Fibroblast of lung (primary cell): ENCODE results near the gene SERPINB12.

Experiments used
- EZH2 ChIP-seq: IDR thresholded peaks from 2 replicates; pipeline ENCODE4 v1.5.1; 2012; ENCODE audit warnings: low read length, control low read depth, mild to moderate bottlenecking; ENCODE audit errors: missing control alignments
- TF ChIP-seq, protein P1 (sequence below), 2 donors: IDR thresholded peaks in 1 of 2; conservative IDR thresholded peaks in 1 of 2; 1 replicate in 1 of 2; 2 replicates in 1 of 2; pipeline ENCODE4 v1.5.1; 2011 to 2012; ENCODE audit warnings: low read length in 2 of 2, control low read depth in 1 of 2, inconsistent platforms in 1 of 2, low read depth in 1 of 2, mild to moderate bottlenecking in 1 of 2

DNA sequence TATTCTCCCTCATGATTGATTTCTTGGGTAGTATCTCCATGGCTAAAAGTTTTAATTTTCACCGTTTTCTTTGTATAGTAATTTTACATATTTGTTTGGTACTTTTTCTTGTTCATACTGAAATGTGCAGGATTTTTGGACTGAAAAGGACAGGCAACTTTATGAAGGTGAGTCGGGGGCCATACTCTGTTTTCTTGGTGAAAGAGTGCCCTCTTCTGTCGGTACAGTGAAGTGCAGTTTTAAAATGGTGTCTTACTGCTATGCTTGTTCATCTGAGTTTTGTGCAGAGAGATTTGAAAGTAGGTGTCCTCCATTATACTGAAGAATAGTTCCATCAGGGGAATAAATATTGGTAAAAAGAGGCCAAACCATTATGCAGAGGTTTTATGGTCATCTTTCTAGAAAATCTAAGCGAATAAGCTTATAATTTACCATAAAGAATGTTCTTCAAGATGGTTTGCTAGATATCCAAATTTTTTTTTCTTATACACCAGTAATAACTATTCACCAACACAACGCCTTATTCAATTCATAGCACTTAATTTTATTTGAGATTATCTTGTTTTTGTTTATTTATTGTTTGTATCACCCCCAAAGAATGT, 36.3 kb downstream of the SERPINB12 start:
- no peak for TF ChIP-seq EZH2
- TF ChIP-seq, protein P1, sequence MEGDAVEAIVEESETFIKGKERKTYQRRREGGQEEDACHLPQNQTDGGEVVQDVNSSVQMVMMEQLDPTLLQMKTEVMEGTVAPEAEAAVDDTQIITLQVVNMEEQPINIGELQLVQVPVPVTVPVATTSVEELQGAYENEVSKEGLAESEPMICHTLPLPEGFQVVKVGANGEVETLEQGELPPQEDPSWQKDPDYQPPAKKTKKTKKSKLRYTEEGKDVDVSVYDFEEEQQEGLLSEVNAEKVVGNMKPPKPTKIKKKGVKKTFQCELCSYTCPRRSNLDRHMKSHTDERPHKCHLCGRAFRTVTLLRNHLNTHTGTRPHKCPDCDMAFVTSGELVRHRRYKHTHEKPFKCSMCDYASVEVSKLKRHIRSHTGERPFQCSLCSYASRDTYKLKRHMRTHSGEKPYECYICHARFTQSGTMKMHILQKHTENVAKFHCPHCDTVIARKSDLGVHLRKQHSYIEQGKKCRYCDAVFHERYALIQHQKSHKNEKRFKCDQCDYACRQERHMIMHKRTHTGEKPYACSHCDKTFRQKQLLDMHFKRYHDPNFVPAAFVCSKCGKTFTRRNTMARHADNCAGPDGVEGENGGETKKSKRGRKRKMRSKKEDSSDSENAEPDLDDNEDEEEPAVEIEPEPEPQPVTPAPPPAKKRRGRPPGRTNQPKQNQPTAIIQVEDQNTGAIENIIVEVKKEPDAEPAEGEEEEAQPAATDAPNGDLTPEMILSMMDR (conservative IDR thresholded peaks at IDR 0.05 in 1 of 2, IDR thresholded peaks at IDR 0.05 in 1 of 2; ENCODE audit: low read depth in 1 of 2, low read length in 2 of 2) = peak; percentile 74 to 79
